HG03064 (cell line): Measurements from ENCODE around the gene APBA2.

Experiments
- ATAC-seq: cut with Tn5 transposase; IDR thresholded peaks from one replicate; pipeline ENCODE4 v1.9.1; 2021; ENCODE audit warnings: low read depth; ENCODE audit not compliant: unreplicated experiment

The APBA2 gene

DNA sequence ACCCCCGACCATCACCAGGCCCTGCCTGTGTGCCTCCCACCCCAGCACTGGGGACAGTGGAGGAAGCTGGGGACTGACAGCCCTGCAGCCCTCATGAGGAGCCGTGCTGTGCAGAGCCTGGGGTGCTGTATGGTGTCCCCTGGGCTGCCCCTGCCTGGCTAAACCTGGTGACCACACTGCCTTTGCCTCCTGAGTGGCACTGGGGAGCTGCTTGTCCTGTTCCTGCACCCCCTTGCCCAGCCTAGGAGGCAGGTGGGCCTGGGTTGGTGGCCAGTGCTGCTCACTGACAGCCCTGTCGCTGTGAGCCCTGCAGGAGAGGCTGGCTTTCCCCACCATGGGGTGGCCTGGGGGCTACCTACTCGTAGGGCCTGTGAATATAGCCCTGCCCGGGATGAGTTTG is 224.4 kb downstream of the APBA2 start:
- no peak for ATAC-seq

DNA sequence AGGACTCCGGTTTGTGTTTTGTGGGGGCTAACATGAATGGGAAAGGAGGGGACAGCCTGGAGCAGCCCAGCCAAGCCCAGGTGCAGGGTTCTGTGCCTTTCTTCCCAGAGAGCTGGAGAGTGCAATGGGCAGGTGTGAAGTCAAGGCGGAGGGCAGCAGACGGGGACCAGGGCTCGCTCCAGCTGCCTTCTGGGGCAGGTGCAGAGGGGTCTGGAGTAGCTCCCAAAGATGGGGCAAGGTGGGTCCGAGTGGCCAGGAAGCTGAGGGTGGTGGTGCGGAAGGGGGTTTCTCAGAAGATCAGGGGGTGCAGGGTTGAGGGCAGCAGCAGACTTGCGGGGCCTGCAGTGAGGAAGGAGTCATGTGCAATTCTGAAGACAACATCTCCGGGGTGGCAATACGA is 225.0 kb downstream of the APBA2 start:
- ATAC-seq, result no peak

DNA sequence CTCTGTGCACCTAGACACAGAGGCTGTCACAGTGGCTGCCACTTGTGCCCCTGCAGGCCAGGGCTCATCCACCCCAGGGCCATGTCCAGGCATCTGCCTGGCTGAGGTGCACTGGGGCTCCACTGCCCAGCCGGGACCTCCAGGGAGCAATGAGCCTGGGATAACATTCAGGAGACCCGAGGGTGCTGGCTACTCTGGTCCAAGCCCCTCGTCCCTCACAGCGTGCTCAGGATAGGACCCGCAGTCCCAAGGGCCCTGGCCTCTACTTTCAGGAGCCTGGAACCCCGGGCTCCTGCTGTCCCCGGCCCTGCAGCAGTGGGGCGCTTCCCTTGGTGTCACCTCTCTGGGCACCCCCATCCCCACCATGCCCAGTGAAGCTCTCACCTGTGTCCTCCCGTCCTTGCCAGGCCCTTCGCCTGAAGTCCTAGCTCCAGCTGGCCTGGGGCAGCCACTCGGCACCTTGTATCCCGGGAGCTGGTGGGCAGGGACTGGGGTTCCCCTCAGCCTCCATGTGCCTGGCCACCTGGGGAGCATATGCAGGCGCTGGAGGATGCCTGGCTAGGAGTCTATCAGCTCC is 226.0 kb downstream of the APBA2 start:
- no peak for ATAC-seq

- no peak for ATAC-seq
Measured at GRCh38 chr15:29113336-29114220, 227.8 kb downstream of the APBA2 start.

- ATAC-seq, result no peak
Measured at GRCh38 chr15:29114221-29115092, 228.7 kb downstream of the APBA2 start.

GRCh38 chr15:29115093-29115991 is 229.6 kb downstream of the APBA2 start:
- ATAC-seq, result no peak

GRCh38 chr15:29116970-29117700 is 231.4 kb downstream of the APBA2 start:
- no peak for ATAC-seq

- ATAC-seq, result no peak
Measured at GRCh38 chr15:29117778-29118177, 232.0 kb downstream of the APBA2 start.

- no peak for ATAC-seq
Measured at GRCh38 chr15:29119847-29120246, 234.1 kb downstream of the APBA2 start.

- no peak for ATAC-seq
Measured at GRCh38 chr15:29120593-29121368, 235.0 kb downstream of the APBA2 start.

- no peak for ATAC-seq
Measured at GRCh38 chr15:29121369-29121656, 235.5 kb downstream of the APBA2 start.

- no peak for ATAC-seq
Measured at GRCh38 chr15:29121907-29122306, 236.1 kb downstream of the APBA2 start.

GRCh38 chr15:29122506-29122905 is 236.7 kb downstream of the APBA2 start:
- ATAC-seq, result no peak

GRCh38 chr15:29123171-29123570 is 237.4 kb downstream of the APBA2 start:
- ATAC-seq, result no peak

DNA sequence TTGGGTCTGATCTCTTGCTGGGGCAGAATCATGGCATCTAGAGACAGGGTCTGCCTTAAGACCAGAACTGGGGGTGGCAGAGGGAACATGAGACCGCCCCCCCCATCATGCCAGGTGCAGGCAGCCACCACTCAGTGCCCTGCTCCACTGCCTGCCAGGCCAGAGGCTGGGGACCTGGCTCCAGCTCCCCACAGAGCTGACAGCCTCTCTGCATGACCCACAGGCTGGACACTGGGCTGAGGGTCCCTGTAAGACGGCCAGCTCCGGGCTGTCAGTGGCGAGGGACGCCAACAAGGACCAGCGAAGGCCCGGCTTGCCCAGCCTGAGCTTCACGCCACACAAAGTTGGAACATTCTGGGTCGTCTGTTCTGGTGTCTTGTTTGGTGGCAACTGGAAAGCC is 238.2 kb downstream of the APBA2 start:
- no peak for ATAC-seq

GRCh38 chr15:29124581-29125381 is 239.0 kb downstream of the APBA2 start:
- ATAC-seq, result no peak

DNA sequence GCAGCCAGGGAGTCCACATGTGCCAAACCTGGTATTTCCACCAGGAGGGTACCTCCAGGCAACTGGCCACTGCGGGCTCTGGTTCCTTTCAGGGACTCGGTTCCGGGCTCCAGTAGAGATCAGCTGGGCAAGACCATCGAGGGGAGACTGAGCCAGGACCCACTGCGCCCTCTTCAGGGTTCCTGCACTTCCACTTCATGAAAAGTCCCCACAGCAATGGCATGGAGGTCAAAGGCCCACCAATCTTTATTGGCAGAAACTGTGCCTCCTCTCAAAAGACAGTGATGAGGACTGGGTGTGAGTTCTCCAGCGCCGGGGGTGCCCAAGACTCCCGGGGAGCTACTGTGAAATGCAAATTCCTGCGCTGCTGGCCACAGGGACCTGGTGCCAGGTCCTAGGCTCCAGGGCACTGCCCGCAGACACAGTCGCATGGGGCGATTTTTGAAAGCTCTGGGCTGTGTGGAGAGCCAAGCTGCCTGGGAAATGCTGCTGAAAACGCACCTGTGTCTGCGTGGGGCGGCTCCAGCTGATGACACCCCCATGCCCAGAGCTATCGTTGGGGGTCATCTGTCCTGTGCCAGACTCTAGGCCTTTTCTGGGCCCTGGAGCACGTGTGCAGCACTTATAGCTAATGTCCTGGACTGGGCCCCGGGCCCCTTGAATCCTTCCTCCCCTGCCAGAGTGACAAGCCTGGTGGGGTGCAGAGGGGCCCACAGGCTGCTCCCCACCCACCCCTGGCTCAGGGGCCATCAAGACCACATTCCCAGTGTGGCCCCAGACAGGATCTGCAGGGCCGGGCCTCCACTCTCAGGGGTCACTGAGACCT is 239.8 kb downstream of the APBA2 start:
- no peak for ATAC-seq

GRCh38 chr15:29126208-29126536 is 240.4 kb downstream of the APBA2 start:
- ATAC-seq, result no peak
